ENCODE results near the gene PRDM1.

PRDM1 gene

GRCh38 chr6:106094261-106094963 lies 8.3 kb downstream of the PRDM1 start:
- ChIA-PET CTCF (no interaction called here), POLR2A (interaction anchor here (0.9 kb wide), 1 partner anchor 8 kb away, joined by 5 read pairs; the partner anchor contains the start of gene PRDM1)
- no peak for TF ChIP-seq FOXK2 (IDR thresholded peaks at IDR 0.05)
- no peak for DNase-seq (ENCODE audit: extremely low spot score)

- TF ChIP-seq FOXK2 (IDR thresholded peaks at IDR 0.05) (no peak), BHLHE40 (IDR thresholded peaks at IDR 0.05; ENCODE audit: borderline replicate concordance) (no peak), ELF4 (IDR thresholded peaks at IDR 0.05) (no peak), FOXA1 (IDR thresholded peaks at IDR 0.05) (no peak), FOXM1 (IDR thresholded peaks at IDR 0.05; ENCODE audit: borderline replicate concordance) (no peak), SUZ12 (IDR thresholded peaks at IDR 0.05) (no peak), LEF1 (IDR thresholded peaks at IDR 0.05; ENCODE audit: borderline replicate concordance) (no peak), SP1 (IDR thresholded peaks at IDR 0.05) (no peak)
- no peak for DNase-seq (ENCODE audit: extremely low spot score)
- POLR2A ChIA-PET: interaction anchor here (0.9 kb wide), 1 partner anchor 9 kb away, joined by 5 read pairs; the partner anchor contains the start of gene PRDM1
- CTCF ChIA-PET: no interaction called here
Measured at GRCh38 chr6:106094964-106095335, 8.8 kb downstream of the PRDM1 start.

DNA sequence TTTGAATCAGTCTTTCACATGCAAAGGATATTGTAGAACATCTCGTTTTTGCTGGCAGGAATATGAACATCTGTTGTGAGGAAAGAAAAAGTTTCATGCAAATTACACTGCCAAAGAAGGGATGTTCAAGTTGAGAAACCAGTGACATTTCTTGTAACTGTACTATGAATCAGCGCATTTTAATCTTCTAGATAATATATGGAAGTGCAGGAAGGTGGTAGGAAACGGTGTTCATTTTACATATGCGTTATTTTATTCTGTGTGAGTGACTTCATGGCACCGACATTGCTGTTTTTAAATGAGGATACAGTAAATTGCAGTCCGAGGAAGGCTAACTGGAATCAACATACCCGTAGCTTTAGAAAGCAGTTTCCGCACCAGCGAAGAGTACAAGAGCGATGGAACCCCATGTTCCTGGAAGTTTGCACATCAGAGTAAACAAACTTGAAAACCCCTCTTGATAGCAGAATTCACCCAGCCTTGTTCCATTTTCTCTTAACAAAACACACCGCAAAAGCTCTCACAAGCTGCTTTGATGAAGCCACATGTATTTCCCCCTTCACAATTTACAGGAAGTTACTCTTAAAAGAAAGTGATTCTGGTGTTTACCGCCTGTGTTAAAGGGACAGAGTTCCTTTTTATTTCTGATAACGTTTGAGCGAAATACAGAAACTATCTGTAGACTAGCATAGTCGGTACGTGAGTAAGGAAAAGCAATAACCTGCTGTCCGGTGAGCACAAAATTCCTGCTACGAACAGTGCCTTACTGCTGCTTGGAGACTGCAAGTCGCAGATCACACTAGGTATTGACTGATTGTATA lies 11.5 kb downstream of the PRDM1 start:
- no peak for DNase-seq (ENCODE audit: extremely low spot score)
- CTCF ChIA-PET: no interaction called here
- no peak for TF ChIP-seq L3MBTL2 (conservative IDR thresholded peaks at IDR 0.05)
- no peak for TF ChIP-seq FOXA1 (IDR thresholded peaks at IDR 0.05)
- no peak for TF ChIP-seq CTBP1 (IDR thresholded peaks at IDR 0.05; ENCODE audit: borderline replicate concordance)
- no peak for TF ChIP-seq LEF1 (IDR thresholded peaks at IDR 0.05; ENCODE audit: borderline replicate concordance)
- TF ChIP-seq FOXM1 (IDR thresholded peaks at IDR 0.05; ENCODE audit: borderline replicate concordance): no peak
- TF ChIP-seq HDGF (IDR thresholded peaks at IDR 0.05; ENCODE audit: borderline replicate concordance): no peak
- TF ChIP-seq NFRKB (IDR thresholded peaks at IDR 0.05): no peak
- TF ChIP-seq FOXK2 (IDR thresholded peaks at IDR 0.05): no peak
- no peak for TF ChIP-seq PKNOX1 (IDR thresholded peaks at IDR 0.05)
- TF ChIP-seq ZNF384 (IDR thresholded peaks at IDR 0.05): no peak
- no peak for TF ChIP-seq SUZ12 (IDR thresholded peaks at IDR 0.05)
- TF ChIP-seq BHLHE40 (IDR thresholded peaks at IDR 0.05; ENCODE audit: borderline replicate concordance): no peak
- TF ChIP-seq TARDBP (IDR thresholded peaks at IDR 0.05): no peak
- no peak for TF ChIP-seq ARNT (IDR thresholded peaks at IDR 0.05)
- TF ChIP-seq ELF4 (IDR thresholded peaks at IDR 0.05): no peak
- no peak for TF ChIP-seq SP1 (IDR thresholded peaks at IDR 0.05)
- POLR2A ChIA-PET: interaction anchor here (1.0 kb wide), 1 partner anchor 11 kb away, joined by 3 read pairs; the partner anchor contains the start of gene PRDM1

GRCh38 chr6:106098383-106099234 lies 12.5 kb downstream of the PRDM1 start:
- TF ChIP-seq PKNOX1 (IDR thresholded peaks at IDR 0.05) (no peak), ARNT (IDR thresholded peaks at IDR 0.05) (no peak), L3MBTL2 (conservative IDR thresholded peaks at IDR 0.05) (no peak), FOXK2 (IDR thresholded peaks at IDR 0.05) (no peak), BHLHE40 (IDR thresholded peaks at IDR 0.05; ENCODE audit: borderline replicate concordance) (no peak), TARDBP (IDR thresholded peaks at IDR 0.05) (no peak), FOXM1 (IDR thresholded peaks at IDR 0.05; ENCODE audit: borderline replicate concordance) (no peak), FOXA1 (IDR thresholded peaks at IDR 0.05) (no peak), HDGF (IDR thresholded peaks at IDR 0.05; ENCODE audit: borderline replicate concordance) (no peak), CTBP1 (IDR thresholded peaks at IDR 0.05; ENCODE audit: borderline replicate concordance) (no peak), ZNF384 (IDR thresholded peaks at IDR 0.05) (no peak), NFRKB (IDR thresholded peaks at IDR 0.05) (no peak), LEF1 (IDR thresholded peaks at IDR 0.05; ENCODE audit: borderline replicate concordance) (no peak), SP1 (IDR thresholded peaks at IDR 0.05) (no peak), SUZ12 (IDR thresholded peaks at IDR 0.05) (no peak)
- DNase-seq (ENCODE audit: extremely low spot score): no peak
- CTCF ChIA-PET: no interaction called here
- POLR2A ChIA-PET: no interaction called here

DNA sequence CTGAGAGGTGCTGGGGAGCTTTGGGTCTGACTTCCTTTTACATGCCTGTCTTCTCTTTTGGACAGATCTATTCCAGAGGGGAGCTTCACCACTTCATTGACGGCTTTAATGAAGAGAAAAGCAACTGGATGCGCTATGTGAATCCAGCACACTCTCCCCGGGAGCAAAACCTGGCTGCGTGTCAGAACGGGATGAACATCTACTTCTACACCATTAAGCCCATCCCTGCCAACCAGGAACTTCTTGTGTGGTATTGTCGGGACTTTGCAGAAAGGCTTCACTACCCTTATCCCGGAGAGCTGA lies 13.1 kb downstream of the PRDM1 start:
- ChIA-PET CTCF (no interaction called here), POLR2A (no interaction called here)
- DNase-seq (ENCODE audit: extremely low spot score): no peak
- TF ChIP-seq SP1 (IDR thresholded peaks at IDR 0.05) (no peak), FOXK2 (IDR thresholded peaks at IDR 0.05) (no peak), NFRKB (IDR thresholded peaks at IDR 0.05) (no peak), SUZ12 (IDR thresholded peaks at IDR 0.05) (no peak), FOXM1 (IDR thresholded peaks at IDR 0.05; ENCODE audit: borderline replicate concordance) (no peak), BHLHE40 (IDR thresholded peaks at IDR 0.05; ENCODE audit: borderline replicate concordance) (no peak), ZNF384 (IDR thresholded peaks at IDR 0.05) (no peak)

DNA sequence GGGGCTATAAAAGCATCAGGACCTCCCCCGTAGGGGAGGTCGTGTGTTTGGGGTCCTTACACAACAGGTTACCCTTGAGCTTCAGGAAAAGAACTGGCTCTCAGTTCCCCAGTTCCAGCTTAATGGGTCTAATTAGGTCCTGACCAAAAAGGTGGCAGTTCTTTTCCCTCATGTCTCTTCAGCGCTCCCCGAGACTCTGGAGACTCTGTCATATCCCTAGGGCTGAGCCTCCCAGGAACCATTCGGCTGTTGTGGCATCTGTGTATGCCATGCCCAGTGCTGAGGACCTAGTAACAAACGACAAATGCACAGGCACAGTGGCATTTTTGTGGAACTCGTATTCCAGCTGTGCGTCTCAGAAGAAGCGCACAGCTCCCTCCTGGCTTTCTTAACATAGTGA lies 14.6 kb downstream of the PRDM1 start:
- ChIA-PET CTCF (no interaction called here), POLR2A (no interaction called here)
- no peak for DNase-seq (ENCODE audit: extremely low spot score)
- TF ChIP-seq SP1 (IDR thresholded peaks at IDR 0.05) (no peak), ARNT (IDR thresholded peaks at IDR 0.05) (no peak), L3MBTL2 (conservative IDR thresholded peaks at IDR 0.05) (no peak), ZNF384 (IDR thresholded peaks at IDR 0.05) (no peak), BHLHE40 (IDR thresholded peaks at IDR 0.05; ENCODE audit: borderline replicate concordance) (no peak), FOXK2 (IDR thresholded peaks at IDR 0.05) (no peak), CTBP1 (IDR thresholded peaks at IDR 0.05; ENCODE audit: borderline replicate concordance) (no peak), NFRKB (IDR thresholded peaks at IDR 0.05) (no peak), TARDBP (IDR thresholded peaks at IDR 0.05) (no peak), LEF1 (IDR thresholded peaks at IDR 0.05; ENCODE audit: borderline replicate concordance) (no peak), PKNOX1 (IDR thresholded peaks at IDR 0.05) (no peak), ELF4 (IDR thresholded peaks at IDR 0.05) (no peak), HDGF (IDR thresholded peaks at IDR 0.05; ENCODE audit: borderline replicate concordance) (no peak), FOXM1 (IDR thresholded peaks at IDR 0.05; ENCODE audit: borderline replicate concordance) (no peak)

All from HEK293T (cell line).